Activated CD4-positive, alpha-beta T cell treated with anti-CD3 and anti-CD28 coated beads, Interleukin-2, amount 50 U/mL, for 48 hours (primary cell): ENCODE results near the gene CDH23.

Source experiments
- DNase-seq, 2 experiments: peaks; one replicate each; pipeline ENCODE4 v3.0.0-alpha.2; 2020

CDH23 gene

DNA sequence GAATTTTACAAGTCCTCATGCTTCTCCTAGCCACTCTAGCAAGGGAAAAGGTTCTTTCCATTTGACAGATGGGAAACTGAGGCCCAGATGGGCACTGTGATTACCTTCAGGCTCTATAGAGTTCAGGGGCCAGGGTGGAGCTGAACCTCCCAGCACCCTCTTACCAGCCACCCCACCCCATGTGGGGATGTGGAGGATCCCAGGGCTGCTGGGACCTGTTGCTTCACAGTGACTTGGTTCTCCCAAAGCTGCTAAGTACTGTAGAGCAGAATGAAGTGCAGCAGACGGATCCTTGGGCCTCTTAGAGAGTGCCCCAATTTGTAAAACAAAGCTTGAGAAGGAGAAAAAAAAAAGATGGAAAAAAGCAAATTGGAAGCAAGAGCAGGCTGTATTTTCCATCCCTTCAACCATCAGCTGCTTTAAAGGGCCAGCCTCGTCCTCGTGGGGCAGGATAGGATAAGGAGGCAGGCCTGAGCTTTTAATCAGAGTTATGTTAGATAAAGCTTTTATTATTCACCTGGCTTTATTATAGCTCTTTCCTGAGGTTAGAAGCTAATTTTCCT is 147.0 kb downstream of the CDH23 start:
- no peak for DNase-seq

DNA sequence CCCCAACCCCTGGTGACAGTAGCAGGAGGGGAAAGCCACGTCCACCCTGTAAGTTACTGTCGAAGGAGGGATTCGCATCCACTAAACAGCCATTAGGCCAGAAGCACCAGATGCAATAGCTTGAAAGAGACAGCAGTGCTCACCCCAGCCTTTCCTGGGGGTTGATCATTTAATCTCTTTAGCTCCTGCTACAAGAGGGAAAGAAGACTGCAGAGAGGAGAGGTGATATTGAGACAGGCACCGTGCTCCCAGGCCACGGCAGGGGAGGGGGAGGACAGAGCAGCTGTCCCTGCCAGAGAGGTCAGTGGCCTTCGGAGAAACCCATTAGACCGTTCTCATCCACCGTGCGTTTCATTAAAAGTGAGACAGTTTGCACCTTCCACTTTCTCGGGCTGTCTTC is 148.3 kb downstream of the CDH23 start:
- DNase-seq = no peak

DNA sequence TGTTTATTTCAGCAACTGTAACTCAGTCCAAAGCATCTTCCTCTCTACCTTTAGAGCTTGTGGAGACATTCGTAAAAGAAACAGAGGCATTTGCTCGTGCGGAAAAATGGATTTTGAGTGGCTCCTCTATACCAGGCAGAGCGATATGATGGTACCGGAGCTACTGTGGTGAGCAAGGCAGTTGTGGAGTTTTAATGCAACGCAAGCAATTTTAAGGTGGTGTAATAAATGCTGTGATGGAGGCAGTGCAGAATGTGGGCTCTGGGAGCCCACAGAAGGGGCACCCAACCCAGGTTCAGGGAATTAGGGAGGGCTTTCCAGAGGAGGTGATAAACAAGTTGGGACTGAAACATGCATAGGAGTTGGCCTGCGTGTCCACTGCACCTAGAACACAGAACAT is 149.5 kb downstream of the CDH23 start:
- DNase-seq = no peak

DNA sequence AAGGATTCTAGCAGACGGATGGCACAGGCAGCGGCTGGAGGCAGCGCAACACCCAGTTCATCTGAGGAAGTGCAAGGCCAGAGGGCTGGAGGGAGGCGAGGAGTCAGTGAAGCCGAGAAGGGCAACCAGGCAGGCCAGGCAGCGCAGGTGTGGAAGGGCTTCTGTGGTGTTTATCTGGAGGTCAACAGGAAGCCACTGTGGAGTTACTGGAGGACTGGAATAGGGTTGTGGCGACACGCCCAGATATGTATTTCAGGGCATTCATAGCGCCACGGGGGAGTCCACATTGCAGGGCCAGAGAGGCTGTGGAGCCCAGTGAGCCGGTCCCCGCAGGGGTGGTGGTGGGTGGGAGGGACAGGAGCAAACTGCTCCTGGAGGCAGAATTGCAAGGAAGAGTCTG is 150.6 kb downstream of the CDH23 start:
- no peak for DNase-seq

DNA sequence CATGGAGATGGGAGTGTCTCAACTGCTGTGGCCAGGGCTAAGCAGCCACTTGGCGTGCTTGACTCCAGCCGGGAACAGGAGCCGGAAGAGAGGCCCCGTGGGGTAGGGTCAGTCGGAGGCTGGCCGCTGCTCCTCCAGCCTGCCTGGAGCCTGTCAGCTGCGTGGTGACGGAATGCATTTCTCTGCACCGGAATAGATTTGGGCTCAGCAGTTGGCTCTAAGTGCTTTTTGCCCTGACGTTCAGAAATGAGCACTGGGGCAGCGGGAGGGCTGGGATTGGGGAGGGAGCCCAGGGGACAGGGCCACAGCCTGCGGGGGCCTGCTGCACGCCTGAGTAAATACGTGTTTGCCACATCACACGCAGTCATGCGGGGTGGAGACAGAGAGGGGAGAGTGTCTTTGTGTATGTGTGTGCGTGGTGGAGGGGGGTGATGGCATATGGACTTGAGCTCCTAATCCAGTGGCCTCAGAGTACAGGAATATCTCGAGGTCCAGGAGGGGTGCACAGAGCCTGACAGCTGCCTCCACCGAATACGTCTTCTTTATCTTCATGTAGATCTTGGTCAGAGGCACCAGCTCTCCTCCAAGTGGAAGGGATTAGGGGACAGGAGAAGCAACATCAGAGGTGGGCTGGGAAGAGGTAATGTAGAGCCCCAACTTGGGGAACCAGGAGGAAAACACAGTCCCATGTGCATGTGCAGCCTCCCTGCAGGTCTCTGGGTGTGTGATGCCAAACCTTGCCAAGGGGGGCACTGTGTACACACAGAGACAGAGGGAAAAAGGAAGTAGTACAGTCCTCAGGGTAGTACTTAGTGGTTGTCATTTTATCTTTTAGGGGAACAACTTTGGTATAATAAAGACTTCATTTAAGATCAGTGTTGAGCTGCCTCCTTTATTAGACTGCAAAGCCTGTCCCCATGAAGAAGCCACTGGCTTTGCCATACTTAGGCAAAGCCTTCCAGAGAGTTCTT is 151.4 kb downstream of the CDH23 start:
- peak; percentile 17 to 22 for DNase-seq

DNA sequence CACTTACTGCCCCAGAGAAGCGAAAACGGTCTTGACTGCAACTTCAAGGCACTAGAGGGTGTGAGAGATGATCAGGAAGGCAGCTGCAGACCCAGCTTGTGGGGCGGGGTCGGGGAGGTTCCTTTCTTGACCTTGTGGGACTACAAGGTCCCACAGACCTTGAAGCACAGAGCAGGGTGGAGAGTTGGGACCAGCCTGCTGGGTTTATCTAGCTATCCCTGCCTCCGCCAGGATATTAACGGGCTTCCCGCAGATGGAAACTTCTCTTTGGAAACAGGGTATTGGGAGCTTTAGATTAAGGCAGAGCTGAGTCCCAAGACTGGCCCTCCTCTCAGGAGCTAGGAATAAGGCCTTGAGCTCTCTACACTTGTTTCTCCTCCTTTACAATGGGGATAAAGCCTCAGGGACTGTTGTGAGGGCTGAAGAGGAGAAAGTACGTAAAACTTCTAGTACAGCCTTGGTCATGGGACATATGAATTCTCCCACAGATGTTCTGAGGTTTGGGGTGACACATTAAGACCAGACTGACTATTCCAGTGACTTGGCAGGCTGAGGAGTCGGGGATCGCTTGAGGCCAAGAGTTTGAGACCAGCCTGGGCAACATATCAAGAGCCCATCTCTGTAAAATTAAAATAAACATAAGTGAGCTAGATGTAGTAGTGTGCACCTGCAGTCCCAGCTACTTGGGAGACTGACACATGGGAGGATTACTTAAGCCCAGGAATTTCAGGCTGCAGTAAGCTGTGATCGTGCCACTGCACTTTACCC is 153.2 kb downstream of the CDH23 start:
- DNase-seq = no peak

DNA sequence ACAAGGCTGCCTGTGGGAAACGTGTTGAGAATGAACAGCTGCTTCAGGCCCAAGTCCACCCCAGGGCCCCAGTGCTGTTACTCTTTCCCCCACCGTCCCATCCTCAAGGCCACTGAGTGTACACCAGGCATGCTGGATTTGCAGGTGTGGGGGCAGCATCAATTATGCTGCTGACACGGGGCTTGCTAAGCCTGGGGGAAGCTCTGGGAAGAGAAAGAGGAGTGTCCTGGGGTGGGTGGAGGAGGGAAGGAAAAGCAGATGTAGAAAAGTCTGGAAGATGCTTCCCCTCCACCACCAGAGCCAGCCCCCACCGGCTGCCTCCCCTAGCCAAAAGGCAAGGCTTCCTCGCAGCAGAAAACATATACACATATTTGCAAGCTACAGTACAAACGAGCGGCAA is 153.9 kb downstream of the CDH23 start:
- no peak for DNase-seq

DNA sequence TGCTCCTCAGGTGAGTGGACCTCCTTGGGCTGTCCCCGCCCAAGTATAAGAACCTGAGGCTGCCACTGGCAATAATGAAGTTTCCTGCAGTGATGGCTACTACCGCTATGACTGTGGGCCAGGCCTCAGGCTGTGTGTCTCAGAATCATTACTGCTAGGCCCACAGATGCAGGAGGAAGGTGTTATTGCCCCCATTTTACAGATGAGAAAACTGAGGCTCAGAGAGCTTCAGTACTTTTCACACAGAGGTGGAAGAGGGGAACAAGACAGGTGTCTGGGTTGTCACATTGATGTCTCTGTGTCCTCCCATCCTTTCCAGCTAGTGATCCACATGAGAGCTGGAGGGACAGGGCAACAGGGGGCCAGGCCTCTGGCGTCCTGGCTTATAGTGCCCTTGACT is 155.2 kb downstream of the CDH23 start:
- no peak for DNase-seq

DNA sequence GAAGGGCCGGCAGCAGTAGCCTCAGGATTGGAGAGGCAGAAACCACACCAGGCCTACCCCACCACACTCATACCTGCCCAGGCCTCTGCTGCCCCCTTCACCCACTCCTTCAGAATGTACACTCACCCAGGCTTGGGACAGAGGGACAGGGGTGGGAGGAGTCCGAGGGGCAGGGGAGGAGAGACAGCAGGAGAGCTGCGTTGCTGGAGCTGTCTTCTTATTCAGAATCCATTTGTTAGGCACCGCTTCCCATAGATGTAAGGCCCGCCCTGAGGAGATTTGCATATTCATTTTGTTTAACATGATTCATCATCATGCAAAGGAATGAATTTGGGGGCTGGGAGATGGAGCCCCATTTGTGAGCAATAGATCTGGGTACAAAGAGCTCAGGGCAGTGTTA is 156.7 kb downstream of the CDH23 start:
- no peak for DNase-seq

DNA sequence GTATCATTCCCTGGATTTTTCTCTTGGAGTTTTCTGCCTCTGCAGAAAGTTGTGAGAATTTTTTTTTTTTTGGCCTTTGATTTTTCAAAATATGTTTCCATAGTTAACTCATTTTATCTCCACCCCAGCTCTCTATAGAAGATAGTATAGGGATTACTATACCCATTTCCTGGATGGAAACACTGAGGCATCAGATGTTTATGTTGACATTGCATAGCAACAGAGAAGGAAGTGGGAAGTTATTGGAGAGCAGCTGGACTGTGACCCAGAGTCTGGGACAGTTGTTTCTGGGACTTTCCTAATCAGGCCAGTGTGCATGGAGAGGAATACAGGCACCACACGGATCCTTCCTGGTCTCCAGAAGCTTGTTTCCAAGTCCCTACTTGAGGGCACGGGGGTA is 158.0 kb downstream of the CDH23 start:
- no peak for DNase-seq

DNA sequence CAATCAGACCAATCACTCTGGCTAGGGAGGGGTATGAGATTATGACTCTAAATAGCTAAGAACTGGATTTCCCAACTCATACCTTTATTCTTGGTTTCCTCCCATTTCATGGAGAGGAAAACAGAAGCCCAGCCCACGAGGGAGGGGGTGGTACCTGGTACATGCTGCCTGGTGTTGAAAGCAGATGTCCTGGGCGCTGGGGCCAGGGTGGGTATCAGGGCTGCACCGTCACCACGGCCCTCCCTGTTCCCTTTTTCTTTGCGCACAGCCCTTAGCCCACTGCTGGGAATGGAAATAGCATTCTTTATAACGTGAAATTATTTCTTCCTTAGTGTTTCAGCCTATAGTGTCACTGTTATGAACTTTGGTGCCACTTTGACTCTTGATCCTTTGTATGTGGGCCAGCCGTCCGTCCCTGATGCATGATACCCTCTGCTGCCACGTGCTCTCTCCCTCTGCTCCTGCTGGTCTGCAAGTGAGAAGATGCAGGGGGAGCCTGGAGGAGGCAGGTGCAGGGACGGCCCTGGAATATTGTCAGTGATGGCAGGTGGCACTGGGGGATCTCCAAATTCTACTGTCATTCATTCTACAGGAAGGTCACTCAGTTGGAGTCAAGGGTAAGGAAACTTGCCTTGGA is 158.5 kb downstream of the CDH23 start:
- no peak for DNase-seq

DNA sequence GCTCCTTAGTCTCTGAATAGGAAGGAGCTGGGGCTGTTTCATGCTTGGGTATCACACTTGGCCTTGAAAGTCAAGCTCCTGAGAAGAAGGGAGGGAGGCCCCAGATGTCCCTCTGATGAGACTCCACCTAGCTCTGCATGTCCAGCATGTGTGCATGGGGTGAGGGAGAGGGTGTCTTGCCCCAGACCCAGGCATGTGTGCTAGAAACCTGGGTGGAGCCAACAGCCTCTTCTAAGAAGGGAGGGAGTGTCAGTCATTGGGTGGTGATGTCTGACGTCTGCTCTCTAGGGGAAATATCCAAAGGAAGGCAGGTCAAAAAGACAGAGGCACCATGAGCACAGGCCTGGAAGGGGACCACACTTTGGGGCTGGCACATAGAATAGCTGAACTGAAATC is 159.0 kb downstream of the CDH23 start:
- DNase-seq = no peak

DNA sequence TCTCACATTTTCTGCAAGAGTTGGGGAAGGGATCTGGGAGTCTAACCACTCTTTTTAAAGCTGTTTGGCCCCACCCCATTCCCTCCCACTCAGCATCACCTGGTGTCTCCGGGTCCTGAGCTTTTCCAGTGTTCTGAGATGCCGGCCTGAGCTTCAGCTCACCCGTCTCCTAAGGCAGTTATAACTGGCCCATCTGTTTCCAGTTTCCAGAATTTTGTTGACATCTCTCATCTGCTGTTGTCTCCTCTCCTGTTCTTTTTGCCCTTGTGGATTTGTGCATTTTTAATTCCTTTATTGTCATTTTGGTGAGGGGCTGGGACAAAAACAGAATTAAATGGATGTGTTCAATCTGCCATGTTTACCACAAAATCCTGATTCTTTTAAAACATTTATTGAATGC is 162.3 kb downstream of the CDH23 start:
- DNase-seq = no peak

DNA sequence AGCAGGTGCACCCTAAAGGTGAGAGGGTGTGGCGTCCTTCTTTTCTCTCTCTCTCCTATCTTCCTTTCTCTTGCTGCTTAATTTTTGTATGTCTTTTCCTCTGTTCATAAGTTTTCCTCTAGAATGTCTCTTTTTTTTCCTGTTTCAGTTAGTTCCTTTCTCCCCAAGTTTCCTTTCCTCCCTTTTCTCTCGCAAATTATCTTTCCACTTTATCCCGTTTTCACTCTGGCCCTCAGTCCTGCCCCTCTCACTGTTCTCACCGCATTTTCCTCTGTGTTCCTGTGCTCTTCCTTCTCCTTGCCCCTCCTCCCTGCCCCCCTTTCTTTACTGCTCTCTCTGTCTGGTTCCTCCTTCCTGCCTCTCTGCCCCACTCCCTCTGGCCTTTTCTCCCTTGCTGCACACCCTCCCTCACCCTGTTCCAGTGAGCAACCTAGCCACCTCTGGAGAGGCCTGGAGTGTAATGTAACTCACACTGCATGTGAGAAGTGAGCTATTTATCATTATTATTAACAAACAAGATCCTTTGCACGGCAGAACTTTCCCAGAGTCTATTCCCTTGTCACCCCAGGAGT is 164.4 kb downstream of the CDH23 start:
- no peak for DNase-seq

DNA sequence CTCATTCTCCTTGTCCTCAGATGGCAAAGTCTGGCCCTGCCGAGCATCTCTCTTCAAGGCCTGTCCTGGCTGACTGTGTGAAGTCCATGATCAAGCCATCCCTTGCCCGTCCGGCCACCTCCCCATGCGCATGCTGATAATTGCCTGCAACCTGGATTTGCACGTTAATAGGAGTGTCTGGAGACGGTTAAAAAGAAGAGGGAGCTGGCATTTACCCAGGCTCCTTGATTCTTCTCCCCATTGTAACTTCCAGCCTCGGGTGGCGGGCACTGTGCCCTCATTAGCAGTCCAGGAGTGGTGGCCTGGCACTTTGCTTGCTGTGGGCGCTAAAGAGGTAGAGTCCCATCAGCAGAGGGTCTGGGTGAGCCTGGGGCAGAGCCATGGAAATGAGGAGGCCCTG is 165.5 kb downstream of the CDH23 start:
- DNase-seq = no peak

DNA sequence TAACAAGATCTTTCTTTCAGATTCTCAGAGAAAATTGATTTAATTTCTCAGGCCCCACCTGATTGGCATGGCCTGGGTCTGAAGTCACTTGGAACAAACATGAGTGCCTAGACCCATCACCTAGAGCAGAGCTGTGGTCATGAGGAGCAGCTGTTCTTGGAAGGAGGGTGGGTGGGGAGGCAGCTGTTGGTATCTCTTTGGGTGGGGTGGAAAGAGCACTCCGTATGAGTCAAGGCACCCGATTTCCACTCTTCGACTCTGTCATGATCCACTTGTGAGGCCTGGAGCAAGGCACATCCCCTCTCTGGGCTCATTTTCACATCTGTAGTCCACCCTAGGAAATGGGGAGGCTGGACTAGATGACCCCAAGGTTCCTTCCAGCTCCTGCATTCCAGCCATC is 166.2 kb downstream of the CDH23 start:
- no peak for DNase-seq

DNA sequence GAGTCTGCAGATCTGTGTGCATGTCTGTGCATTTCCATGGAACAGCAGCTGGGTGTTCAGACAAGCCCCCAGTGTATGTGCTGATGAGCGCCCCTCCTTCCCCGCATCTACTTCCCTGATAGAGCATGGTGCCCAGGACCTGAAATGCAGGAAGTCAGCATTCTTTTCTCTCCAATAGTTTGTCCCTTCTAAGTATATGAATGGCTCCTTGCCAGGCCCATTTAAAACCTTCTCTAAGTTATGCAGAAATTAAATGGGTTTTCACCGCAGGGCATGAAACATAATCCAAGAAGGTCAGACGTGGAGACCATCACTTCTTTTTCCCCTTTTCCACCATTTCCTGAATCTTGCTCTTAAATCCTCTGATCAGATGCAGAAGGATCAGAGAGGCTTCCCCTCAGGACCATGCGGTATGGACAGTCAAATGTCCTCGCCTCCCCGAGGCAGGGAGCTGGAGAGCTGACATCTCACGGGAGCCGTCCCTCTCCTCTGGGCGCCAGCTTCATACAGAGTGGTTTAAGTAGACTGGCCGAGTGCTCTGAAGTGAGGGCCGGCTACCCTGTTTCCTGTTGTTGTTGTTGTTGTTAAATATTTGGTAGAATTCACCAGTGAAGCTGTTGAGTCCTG is 167.6 kb downstream of the CDH23 start:
- DNase-seq = no peak

DNA sequence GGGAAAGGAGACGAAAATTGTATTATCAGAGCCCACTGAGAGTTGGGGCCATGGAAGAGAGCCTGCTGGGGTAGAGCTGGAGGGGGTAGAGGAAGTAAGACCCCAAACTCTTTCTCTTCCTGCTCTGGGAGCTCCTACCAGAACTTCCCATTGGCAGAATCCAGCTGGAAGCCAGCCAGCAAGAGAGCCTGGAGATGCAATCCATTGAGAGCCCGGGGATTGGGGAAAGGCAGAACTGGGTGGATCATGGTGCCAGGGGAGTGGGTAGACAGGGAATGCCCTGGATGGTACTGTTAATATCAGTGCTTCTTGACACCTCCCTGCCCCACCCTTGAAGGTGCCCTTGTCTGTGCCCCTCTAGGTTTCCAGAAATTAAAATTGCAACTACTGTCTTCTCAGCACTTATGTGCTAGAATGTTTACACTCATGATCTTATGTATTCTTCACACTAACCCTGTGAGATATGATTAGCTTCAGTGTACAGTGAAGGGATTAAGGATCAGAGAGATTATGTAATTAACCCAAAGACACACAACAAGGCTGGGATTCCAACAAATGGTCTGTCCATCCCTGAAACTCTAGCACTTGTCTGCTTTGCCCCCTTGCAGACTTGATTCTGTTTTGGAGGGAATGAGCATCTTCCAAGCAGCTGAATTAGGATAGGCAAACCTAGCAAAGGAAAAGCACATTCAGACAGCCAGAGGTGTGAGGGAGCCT is 168.7 kb downstream of the CDH23 start:
- DNase-seq = no peak

DNA sequence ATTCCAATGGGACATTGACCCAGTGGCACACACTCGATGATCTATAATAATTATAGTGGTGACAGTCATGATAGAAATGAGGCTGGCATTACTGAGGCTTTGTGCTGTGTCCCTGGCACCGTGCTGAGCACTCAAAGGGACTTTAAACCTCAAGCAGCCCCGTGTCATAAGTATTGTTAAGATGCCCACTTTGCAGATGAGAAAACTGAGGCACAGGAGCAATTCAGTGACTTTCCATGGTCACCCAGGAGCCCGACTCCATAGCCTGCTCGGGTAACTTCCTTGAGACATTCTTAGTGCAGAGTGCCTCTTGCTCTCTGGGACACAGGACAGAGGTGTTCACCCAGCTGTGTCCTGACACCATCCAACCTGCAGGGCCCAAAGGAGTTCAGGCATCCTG is 170.3 kb downstream of the CDH23 start:
- no peak for DNase-seq

DNA sequence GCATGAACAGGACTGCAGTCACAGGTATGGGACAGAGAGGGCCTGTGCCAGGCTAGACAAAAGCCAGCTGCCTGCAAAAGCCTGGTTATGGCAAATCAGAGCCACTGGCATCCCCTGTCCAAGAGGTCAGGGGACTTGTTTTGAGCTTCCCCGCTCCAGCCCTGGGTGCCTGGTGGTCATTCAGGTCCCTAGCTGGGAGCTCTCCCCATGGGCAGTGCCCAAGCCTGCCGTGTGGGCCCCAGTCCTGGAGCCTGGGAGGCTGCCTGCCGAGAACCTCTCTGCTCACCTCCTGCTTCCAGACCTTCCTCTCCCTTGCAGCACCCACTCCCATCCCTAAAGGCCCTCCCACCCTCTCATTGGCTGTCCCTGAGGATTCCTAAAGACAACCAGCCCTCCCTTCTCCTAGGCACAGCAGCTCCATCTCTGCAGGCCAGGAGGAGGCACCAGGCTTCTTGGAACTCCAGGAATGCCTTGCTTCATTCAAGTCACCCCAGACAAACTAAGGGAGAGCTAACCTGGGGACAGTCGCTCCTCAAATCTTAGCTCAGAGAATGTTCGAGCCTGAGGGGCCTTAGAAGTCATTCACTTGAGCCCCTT is 172.3 kb downstream of the CDH23 start:
- no peak for DNase-seq
